ENCODE results near the gene SLC27A3.

The SLC27A3 gene

GRCh38 chr1:153733970-153734369 lies 41.2 kb upstream of the SLC27A3 start:
- Histone ChIP-seq H3K4me3 (ENCODE audit: low read depth, low read length) (no peak overlapping the region), H3K27ac (no peak overlapping the region), H3K27me3 (replicated peaks) (no peaks in the 10 kb centered on the region), H3K36me3 (replicated peaks) (no peaks in the 10 kb centered on the region)
- in situ Hi-C loops (cut with HindIII; ENCODE audit: low pct_ligation_motif_present, low sequenced_read_pairs), result no loop called here
- TF ChIP-seq CTCF (IDR thresholded peaks at IDR 0.05; ENCODE audit: low read depth, low read length, missing control alignments), result no peak
- no peak for DNase-seq

GRCh38 chr1:153734396-153735089 lies 40.7 kb upstream of the SLC27A3 start:
- in situ Hi-C loops (cut with HindIII; ENCODE audit: low pct_ligation_motif_present, low sequenced_read_pairs), result no loop called here
- no peak for TF ChIP-seq CTCF (IDR thresholded peaks at IDR 0.05; ENCODE audit: low read depth, low read length, missing control alignments)
- no peak overlapping the region for H3K4me3 ChIP-seq (ENCODE audit: low read depth, low read length)
- H3K36me3 ChIP-seq (replicated peaks), result no peaks in the 10 kb centered on the region
- no peak for DNase-seq
- H3K27ac ChIP-seq, result no peak overlapping the region
- H3K27me3 ChIP-seq (replicated peaks), result no peaks in the 10 kb centered on the region

GRCh38 chr1:153735090-153735420 lies 40.2 kb upstream of the SLC27A3 start:
- Histone ChIP-seq H3K36me3 (replicated peaks) (no peaks in the 10 kb centered on the region), H3K27ac (no peak overlapping the region), H3K27me3 (replicated peaks) (no peaks in the 10 kb centered on the region), H3K4me3 (ENCODE audit: low read depth, low read length) (no peak overlapping the region)
- DNase-seq, result no peak
- no peak for TF ChIP-seq CTCF (IDR thresholded peaks at IDR 0.05; ENCODE audit: low read depth, low read length, missing control alignments)
- in situ Hi-C loops (cut with HindIII; ENCODE audit: low pct_ligation_motif_present, low sequenced_read_pairs), result no loop called here

- peaks cover 29% of the 10 kb centered on the region for H3K36me3 ChIP-seq (replicated peaks)
- in situ Hi-C loops (cut with HindIII; ENCODE audit: low pct_ligation_motif_present, low sequenced_read_pairs), result no loop called here
- DNase-seq, result no peak
- H3K27ac ChIP-seq, result no peak overlapping the region
- no peaks in the 10 kb centered on the region for H3K27me3 ChIP-seq (replicated peaks)
- no peak for TF ChIP-seq CTCF (IDR thresholded peaks at IDR 0.05; ENCODE audit: low read depth, low read length, missing control alignments)
- no peak overlapping the region for H3K4me3 ChIP-seq (ENCODE audit: low read depth, low read length)
These were observed 33.2 kb upstream of the SLC27A3 start for GRCh38 chr1:153741986-153742385.

DNA sequence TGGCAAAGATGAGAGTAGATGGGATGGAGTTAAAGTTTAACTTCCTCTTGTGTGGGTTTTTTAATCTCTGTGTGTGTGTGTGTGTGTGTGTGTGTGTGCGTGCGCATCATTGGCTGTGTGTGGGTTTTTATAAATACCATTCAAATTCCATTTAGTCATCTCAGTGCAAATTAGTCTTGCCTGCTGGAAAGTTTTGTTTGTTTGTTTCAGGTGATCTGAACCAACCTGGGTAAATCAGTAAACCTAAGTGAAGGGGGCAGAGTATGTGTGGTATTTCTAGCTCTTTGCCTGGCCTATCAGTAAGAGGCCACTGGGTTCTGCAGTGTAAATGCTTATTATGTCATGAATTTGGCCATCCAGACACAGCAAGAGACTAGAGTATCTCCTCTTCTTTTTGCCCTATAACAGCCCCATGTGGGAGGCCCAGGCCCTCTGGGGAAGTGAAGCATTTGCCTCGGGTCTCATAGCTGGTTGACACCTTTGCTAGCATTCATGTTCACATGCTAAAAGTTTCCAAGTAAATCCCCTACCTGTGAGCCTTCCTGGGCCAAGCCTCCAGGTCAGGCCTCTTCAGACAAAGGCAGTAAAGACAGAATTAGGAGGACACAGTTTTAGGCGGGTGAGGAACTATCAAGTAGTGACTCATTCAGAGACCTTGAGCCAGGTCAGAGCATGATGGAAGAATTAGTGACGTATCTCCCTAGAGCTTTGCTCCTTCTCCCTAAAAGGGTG lies 32.6 kb upstream of the SLC27A3 start:
- peaks cover 35% of the 10 kb centered on the region for H3K36me3 ChIP-seq (replicated peaks)
- no peak overlapping the region for H3K27ac ChIP-seq
- no peak for DNase-seq
- H3K27me3 ChIP-seq (replicated peaks), result no peaks in the 10 kb centered on the region
- H3K4me3 ChIP-seq (ENCODE audit: low read depth, low read length), result no peak overlapping the region
- in situ Hi-C loops (cut with HindIII; ENCODE audit: low pct_ligation_motif_present, low sequenced_read_pairs), result no loop called here
- no peak for TF ChIP-seq CTCF (IDR thresholded peaks at IDR 0.05; ENCODE audit: low read depth, low read length, missing control alignments)

Measured in brain microvascular endothelial cell (primary cell).